ENCODE measurements around the gene UBASH3A.

The UBASH3A gene

DNA sequence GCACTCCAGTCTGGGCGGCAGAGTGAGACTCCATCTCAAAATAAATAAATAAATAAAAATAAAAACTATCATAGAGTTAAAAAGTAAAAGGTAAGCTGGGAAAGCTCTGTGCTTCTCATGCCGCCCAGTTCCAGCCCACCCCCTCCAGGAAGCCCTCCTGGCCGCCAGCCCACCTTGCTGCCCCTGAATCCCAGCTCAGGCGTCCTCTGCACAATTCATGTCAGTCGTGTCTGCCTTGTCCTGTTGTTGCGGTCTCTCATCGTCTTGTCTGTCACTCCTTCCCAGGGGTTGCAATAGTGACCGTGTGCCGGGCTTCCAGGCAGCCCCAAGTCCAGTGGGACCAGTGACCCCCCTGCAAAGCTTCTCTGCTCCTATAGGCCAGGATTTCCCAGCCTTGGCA is 48.2 kb downstream of the UBASH3A start:
- no peak for DNase-seq (ENCODE audit: low read depth)

DNA sequence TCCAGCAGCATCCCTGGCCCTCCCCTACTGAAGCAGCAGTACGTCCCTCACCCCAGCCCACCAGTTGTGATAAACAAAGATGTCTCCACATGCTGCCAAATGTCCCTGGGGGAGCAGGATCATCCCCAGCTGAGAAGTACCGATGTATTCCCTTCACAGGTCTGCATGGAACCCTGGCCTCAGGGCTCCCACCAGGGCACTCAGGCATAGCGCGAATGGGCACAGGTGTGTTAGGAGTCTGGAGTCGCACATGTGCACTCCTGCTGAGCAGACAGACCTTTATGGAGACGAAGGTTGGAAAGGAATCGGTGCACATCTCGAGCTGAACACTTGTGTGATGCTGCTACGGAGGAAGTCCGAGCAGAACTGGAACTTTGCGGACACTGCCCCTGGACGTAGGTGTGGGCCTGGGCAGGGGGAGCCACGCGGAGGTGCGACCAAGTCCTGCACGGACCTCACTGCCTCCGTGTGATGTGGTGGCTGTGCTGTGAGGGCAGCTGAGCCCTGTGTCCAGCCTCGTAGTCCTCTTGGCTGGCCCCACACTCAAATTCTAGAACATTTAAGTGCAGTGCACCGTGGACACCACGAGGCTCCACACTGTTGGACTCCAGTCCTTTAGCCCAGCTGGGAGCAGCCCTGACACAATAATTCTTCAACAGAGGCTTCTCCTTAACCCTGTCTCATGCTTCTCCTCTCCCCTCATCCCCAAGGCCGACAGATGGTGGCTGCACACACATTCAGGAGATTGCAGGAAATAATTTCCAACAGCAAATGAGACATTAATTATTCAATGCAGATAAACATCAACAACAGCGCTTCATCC is 48.9 kb downstream of the UBASH3A start:
- no peak for DNase-seq (ENCODE audit: low read depth)

DNA sequence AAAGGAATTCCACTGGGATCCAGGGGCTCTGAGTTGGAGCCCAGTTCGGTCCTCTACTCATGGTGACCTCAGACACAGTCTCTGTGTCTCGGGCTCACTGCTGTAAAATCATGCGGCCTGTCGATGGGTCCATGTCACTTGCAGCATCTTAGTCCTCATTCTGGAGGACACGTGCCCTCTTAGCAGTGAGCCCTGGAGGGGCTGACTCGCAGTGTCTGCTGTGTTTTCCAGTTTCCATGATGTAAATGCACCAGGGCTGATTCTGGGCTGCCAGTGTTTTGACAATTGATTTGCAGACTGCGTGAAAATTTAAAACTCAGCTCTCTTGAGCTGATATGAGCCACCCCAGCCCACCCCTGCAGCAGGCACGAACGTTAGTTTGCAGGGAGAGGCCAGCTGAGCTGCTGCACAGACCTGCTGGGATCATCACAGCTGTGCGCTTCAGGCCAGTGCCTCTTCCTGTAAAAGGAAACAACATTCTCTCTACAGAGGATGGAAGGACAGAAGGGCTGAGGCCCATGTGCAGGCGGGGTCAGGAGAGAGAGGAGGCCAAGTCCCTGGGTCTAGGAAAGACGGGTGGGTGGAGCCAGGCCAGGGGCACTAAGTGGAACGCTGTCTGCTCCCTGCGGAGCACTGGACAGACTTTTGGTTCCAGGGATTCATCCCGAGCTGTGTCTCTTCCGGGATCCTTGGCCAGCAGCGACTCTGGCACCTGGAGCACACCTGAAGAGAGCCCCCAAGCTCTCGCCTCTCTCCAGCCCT is 49.7 kb downstream of the UBASH3A start:
- DNase-seq (ENCODE audit: low read depth), result no peak

DNA sequence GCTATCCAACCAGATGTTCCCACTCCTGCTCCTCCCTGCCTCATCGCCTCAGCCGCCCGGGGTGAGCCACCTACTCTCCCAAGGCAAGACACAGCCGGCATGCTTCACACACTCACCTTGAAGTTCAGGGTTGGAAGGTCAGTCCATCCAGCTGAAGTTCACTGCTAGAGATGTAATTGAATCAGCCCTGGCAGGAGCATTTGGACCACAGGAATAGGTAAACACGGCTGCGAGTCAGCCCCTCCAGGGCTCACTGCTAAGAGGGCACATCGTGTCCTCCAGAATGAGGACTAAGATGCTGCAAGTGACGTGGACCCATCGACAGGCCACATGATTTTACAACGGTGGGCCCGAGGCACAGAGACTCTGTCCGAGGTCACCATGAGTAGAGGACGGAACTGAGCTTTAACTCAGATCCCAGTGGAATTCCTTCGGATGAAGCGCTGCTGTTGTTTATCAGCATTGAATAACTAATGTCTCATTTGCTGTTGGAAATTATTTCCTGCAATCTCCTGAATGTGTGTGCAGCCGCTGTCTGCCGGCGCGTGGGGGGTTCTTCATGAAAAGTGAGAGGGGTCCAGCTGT is 50.4 kb downstream of the UBASH3A start:
- no peak for DNase-seq (ENCODE audit: low read depth)

DNA sequence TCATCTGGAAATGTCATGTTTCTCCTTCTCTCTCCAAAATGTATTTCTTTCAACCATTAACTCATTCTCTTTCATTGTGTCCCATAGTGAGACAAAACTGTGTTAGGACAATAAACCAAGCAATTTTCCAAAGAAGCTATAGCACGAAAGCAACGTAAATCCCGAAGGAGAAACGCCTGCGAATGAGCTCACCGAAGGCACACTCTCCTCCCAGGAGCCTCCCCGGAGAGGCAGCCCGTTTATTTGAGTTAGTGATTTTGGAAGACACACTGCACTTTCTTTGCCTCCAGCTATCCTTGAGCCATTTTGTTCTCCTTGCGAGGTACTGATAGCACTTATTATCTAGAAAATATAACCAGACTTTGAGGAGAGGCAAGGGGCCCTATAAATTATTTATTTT is 51.1 kb downstream of the UBASH3A start:
- no peak for DNase-seq (ENCODE audit: low read depth)

DNA sequence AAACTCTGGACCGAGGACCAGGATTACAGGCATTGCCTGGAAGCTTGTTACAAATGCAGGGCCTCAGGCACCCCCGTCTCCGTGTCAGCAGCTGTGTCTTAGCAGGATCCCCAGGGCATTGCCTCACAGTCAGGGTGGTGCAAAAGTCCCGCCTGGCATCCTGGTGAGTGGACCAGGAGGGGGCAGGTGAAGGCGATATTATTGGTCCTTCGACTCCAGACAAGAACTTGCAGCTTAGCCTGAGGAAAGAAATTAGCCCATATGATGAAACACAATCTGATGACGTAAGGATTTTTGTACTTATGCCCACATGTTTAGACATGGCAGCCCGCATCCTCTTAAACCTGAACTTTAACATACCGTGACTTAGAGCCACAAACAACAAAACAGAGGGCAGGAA is 51.5 kb downstream of the UBASH3A start:
- DNase-seq (ENCODE audit: low read depth), result no peak

DNA sequence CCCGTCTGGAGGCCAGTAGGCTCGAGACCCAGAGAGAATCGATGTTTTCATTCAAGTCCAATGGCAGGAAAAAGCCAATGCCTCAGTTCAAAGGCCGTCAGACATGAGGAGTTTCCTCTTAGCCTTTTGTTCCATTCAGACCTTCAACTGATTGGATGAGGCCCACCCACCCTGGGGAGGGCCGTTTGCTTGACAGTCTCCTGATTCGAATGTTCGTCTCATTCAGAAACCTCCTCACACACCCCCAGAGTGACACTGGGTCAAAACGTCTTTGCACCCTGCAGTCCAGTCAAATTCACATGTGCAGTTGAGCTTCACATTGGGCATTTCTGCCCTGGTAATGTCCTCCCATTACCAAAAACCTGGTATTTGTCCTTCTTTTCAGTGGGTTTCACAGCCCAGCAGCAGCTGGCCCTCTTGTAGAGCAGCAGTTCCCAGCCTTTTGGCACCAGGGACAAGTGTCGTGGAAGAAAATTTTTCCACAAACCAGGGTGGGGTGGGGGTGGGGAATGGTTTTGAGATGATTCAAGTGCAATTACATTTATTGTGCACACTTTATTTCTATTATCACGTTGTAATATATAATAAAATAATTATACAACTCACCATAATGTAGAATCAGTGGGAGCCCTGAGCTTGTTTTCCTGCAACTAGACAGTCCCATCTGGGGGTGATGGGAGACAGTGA is 52.2 kb downstream of the UBASH3A start:
- DNase-seq (ENCODE audit: low read depth), result no peak

DNA sequence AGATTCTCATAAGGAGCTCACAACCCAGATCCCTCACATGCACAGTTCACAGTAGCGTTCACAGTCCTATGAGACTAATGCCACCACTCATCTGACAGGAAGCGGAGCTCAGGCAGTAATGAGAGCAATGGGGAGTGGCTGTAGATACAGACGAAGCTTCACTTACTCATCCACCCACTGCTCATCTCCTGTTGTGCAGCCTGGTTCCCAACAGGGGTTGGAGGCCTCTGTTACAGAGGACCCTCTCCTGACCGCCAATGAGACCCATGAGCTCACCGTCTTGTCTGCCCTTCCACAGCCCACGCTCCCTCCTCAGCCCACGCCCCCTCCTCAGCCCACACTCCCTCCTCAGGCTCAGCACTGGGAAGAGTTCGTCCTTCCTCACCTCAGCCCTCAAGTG is 52.8 kb downstream of the UBASH3A start:
- DNase-seq (ENCODE audit: low read depth), result peak; percentile 48

DNA sequence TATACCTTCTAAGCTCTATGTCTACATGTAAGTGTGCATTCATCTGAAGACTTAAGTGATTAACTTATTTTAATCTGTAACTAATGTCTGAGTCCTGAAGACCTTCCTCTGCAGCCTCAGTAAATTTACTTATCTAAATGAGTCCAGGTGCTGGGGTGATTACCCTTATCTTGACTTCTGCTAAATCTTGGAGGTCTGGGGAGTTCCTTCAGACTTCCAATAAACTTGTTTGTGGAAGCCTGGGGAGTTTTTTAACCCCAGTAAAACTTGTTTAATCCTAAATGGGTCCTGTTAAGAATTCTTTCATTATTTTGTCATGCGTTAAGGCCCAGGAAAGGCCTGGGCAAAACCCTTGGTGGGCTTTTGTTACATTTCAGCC is 55.4 kb downstream of the UBASH3A start:
- no peak for DNase-seq (ENCODE audit: low read depth)

DNA sequence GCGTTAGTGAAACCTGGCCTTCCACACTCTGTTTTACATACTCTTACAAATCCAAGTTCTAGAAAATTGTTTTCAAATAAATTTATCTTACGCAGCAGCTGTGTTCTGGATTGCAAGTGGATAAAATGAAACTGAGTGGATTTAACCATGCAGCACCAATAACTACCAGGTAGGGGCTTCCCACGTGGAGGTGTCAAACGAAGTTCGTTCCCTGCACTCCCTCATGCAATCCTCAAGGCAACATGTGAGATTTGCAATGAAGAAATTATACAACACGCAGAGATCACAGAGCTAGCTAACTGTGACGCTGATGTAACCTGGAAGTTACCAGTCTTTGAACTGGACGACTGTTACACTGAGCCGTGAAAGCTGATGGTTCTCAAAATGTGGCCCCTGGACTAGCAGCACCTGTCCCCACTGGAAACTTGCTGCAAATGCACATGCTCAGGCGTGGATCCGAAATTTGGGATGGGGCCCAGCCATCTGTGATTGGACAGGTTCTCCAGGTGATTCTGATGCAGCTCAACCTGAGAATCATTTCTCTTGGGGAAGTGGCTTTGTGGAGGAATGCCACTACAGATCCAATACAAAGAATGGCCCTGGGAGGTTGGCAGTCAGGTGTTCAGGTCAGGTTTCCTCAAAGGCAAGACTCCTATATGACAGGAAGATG is 56.0 kb downstream of the UBASH3A start:
- no peak for DNase-seq (ENCODE audit: low read depth)

DNA sequence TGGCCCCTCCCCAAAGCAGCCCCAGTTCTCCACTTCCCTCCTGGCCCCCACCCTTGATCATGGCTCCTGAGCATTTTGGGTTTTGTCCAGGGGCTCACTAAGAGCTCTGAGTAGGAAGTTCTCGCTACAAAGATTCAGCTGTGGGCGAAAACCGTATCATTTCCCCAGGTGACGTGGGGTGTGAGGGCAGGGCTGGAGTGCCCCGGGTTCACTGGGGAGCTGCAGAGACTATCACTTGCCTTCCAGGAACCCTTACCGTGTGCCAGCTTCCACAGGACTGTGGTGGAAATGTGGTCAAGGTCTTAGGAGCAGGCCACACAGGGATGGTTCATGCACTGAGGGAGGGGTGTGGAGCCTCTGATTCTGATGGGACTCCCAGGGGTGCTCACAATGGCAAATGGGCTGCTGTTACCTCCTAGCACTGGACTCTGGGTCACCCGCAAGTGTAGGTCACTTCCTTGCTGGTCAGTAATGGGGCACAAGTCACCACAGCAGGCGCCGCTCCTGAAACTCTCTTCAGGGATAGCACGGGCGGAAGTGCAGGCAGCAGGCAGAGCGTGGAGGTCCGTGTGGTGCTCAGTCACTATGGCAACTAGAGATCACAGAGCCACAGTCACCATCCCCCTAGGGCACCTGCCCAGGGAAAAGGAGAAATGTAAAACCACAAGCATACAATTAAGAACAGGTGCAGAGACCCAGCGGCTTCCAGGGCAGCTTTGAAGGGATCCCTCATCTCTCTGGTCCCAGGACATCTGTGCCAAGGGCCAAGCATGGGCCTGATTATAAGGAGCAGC is 56.9 kb downstream of the UBASH3A start:
- DNase-seq (ENCODE audit: low read depth), result no peak

DNA sequence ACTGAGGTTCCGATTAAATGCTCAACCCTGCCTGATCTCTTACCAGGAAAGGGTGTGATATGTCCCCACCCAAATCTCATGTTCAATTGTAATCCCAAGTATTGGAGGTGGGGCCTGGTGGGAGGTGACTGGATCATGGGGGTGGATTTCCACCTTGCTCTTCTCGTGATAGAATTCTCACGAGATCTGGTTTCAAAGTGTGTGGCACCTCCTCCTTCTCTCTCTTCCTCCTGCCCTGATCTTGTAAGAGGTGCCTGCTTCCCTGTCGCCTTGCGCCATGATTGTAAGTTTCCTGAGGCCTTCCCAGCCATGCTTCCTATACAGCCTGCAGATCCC is 57.5 kb downstream of the UBASH3A start:
- DNase-seq (ENCODE audit: low read depth), result no peak

DNA sequence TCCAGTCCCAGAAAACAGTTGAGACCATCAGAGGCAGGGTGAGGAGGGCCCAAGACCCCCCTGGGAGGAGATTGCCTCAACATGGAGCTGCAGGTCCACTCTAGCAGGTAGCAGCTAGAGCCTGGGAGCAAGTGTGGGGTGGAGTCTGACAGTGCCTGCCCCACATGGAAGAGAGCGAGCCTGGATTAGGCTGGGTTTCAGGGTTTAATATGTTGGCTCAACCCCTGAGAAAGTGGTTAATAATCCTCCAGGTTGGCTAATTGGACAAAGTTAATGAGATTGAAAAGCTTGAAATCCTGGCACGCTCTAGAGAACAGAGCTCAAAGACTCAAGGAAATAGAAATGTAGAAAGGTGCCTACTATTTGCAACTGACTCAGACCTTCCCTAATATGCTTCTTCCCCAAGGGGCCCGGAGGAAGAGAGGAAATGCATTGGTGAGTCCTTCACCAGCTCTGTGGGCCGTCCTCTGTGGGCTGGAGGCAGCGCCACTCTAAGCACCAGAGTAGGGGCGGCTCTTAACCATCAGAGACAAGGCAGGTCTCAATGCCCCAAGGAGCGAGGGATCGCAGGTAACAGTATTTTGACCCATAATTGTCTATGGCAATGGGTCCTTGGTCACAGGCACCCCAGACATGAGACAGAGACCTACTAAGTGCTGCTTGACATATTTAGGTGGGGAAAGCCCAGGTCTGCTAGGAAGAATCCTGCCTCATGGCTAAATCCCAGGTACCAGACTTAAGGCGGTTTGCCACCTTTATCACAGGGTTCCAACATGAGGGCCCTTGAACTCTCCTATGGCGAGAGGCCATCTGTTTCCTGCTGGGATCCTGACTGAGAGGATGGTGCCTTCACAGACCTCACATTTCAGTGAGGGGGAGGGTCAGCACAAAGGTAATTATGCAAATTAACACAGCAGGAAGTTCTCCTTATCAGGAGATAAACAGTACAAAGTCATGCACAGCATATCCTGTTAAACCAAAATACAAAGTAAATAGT is 58.5 kb downstream of the UBASH3A start:
- DNase-seq (ENCODE audit: low read depth), result no peak

DNA sequence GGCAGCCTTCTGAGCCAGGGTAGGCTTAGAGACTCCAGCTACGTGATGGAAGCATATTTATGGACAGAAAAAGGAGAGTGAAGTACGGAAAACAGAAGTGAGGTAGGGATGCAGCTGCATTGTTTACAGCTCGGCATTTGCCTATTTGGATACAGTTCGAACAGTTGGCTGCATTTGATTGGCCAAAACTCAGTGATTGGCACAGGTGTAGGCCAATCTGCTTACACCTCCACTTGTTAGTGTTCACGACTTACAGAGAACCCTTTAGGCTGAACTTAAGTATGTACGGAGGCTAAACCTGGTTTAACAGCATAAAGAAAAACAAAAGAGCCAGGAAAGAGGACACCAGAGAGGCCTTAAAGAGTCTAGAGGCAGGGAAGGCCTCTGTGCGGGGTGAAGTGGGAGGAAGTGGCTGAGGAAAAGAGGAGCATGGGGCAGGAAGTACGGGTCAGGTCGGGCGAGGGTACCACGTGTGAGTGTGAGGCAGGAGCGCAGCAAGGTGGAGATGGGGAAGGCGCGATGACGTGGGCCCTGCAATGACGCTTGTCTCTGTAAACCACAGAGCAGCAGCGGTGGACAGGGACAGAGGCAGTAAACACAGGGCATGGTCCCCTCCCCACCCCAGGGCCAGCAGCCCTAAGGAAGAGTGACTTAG is 60.3 kb downstream of the UBASH3A start:
- DNase-seq (ENCODE audit: low read depth), result peak; percentile 49

DNA sequence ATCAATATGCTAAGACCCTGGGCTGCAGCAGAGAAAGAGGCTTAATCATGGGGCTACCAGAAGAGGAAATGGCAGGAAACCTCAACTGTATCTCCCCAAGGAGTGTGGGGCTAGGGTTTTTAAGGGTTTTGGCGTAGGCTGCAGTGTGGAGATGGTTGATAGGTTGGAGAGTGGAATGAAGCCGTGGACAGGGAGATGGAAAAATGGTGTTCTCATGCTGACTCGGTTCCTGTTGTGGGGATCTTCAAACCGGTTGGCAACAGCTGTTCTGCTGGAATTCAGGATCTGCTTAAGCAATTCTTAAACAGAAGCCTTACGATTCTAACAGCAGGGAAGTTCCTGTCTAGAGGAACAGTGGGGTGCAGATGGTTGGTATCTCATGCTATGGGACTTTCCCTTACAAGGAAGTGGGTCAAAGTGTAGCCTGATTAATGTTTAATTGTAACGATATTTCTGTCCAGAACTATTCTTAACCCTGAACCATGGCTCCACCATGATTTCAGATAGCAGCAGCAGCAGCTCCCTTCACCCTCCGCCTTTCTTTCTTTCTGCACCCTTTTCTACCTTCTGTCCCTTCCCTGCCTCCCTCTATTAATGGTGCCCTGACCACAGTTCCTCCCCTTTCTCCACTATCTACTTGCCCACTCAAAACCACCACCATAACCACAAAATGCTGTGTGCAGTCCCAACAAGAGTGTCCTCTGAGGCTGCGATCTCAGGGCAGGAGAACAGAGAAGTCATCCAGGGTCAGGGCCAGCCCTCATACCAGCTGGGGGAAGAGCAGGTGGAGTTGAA is 61.5 kb downstream of the UBASH3A start:
- no peak for DNase-seq (ENCODE audit: low read depth)

DNA sequence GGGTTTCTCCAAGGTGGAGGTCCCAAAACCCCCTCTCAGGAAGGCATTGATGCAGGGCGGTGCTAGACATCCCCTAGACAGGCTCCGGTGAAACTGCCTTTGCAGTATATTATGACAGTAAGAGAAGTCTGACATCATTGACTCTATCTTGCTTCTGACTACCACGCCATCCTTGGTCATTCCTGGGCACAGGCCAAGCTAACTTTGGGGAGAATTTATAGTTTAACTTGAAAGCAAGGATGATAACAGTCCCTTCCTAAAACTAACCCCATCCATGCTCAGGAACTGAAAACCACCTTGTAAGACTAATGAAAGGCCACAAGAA is 62.1 kb downstream of the UBASH3A start:
- DNase-seq (ENCODE audit: low read depth), result no peak

DNA sequence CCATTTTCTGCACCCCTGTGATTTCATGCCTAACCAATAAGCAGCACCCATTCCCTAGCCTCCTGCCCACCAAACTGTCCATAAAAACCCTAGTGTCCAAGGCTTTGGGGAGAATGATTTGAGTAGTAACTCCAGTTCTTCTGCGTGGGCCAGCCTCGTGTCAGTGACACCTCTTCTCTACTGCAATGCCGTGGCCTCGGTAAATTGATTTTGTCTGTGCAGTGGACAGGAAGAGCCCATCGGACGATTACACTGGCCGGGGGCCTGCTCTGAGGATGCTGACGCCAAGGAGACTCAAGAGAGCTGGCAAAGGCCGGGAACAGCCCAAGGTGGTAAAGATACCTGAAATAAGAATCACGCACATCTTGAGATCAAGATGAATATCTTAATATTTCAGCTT is 63.0 kb downstream of the UBASH3A start:
- DNase-seq (ENCODE audit: low read depth), result no peak

DNA sequence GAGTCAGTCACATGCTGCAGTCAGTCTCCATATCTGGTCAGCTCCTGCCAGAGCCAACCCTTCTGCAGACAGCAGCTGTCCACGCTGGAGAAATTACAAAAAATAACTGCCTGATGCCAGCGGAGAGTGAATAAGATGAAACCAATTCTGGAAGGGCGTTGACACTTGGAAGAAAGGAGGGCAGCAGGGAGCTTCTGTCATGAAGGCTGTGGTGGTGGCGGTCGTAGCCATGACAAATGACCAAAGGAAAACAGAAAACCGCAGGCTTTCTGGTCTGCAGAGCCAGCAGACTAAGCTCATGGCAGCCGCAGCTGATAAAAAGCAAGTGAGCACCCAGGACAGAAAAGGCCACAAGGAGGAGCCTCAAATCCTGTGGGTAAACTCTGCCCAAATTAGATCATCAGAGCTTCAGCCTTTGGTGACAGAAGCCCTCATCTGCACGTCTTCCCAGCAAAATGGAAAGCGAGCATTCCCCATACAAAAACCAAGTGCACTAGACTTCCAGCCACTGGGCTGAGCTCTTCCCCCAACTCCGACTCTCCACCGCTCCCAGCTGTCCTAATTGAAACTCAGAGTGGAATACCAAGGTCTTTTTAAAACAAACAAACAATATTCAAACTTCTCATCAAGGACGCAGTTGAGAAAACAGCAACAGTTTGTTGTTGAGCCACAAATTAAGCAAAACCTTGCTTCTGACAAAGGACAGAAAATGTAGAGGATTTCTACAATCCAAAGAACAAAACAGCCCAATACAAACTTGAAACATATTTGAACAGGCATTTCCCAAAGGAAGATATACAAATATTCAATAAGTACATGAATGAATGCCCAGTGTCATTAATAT is 63.7 kb downstream of the UBASH3A start:
- DNase-seq (ENCODE audit: low read depth), result no peak
